ENCODE measurements around the gene SOX8. TPM values are rescaled to one million over a fixed set of nuclear protein-coding genes. Genes with fewer than 3 reads are reported as not detected.

Gene SOX8
- total and polyA plus RNA-seq, 7 experiments from 2014 or later = 0.07 to 5.4 (median 3.1) TPM

DNA sequence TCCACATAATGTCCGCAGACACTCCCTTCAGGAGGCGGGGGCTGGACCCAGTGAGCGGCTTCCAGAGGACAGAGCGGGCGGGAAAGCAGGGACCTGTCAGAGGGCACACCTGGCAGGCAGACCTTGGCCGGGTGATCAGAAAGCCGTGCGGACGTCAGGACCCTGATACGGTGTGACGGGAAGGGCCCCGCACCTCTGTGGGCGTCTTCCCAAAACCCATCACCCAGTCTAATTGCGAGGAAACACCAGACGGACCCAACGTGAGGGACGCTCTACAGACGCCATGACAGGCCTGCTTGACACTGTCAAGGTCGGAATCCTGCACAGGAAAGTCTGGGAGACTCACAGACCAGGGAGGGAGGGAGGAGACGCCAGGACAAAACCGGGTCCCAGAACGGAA is 19.2 kb upstream of the SOX8 start:
- H3K27ac Mint-ChIP-seq = no peak overlapping the region
- peaks cover 0 to 7% of the 10 kb centered on the region in 2 donors for H3K4me1 ChIP-seq (ENCODE audit: control insufficient read depth in 2 of 2, insufficient read depth in 2 of 2, low read length in 2 of 2)
- H3K36me3 ChIP-seq (ENCODE audit: control insufficient read depth in 2 of 3, insufficient read depth in 3 of 3, low read length in 3 of 3) = peaks cover 0 to 18% (median 0%) of the 10 kb centered on the region in 3 experiments
- H3K27me3 ChIP-seq (ENCODE audit: control insufficient read depth in 2 of 2, insufficient read depth in 2 of 2, low read length in 2 of 2) = no peaks in the 10 kb centered on the region
- H3K27me3 Mint-ChIP-seq = no peaks in the 10 kb centered on the region
- no peaks in the 10 kb centered on the region for H3K9me3 ChIP-seq (ENCODE audit: control insufficient read depth in 2 of 3, low read length in 3 of 3)
- no peak overlapping the region for H3K4me3 Mint-ChIP-seq
- ATAC-seq (no peak), DNase-seq (no peak)
- H3K4me1 Mint-ChIP-seq = peaks cover 24 to 49% (median 39%) of the 10 kb centered on the region in 7 donors
- no peak overlapping the region for H3K27ac ChIP-seq (ENCODE audit: low read depth, low read length)
- ChIA-PET POLR2A (no interaction called here), CTCF (no interaction called here)
- H3K36me3 Mint-ChIP-seq = peaks cover 14 to 21% (median 20%) of the 10 kb centered on the region in 5 donors
- H3K9me3 Mint-ChIP-seq = peaks cover 0 to 7% (median 0%) of the 10 kb centered on the region in 11 donors
- no peak overlapping the region for H3K4me3 ChIP-seq (ENCODE audit: low read length)
- intact Hi-C loops (cut with micrococcal nuclease) = loop anchor here in 1 of 2 donors (5.0 kb wide), 1 partner anchor 35 kb away; no protein-coding TSS in a partner anchor

DNA sequence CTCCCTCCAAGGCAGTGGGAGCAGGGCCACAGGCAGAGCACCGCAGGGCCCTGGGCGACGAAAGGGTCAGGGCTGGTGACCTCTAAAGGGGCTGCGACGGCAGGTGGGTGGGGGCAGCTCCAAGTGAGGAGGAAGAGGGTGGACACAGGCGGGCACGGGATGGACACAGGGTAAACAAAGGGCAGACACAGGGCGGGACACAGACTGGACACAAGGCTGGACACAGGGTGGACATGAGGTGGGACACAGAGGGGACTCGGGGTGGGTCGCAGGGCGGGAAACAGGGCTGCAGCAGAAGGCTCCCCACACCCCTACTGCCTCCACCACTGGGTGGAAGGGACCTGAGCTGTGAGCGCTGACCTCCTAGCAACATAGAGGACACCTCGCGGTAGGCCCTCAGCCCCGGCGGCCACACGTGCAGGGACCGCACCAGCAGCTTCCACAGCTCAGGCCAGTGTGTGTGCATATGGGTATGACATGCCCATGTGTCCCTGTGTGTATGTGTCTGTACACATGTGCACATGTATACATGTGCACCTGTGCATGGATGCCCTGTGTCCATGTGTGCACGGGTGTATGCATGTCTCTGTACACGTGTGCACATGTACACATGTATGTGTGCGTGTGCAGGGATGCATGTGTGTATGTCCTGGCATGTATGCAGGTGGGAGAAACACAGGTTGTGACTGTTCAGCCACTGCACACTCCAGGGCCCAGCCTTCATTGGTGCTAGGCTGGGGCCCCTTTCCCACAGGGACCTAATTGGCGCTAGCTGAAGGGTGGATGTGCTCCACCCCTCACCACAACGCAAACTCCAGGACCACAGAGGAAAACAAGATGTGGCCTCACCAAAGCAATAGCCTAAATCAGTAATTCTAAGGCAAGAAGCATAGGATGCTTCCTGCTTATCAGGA is 18.4 kb upstream of the SOX8 start:
- peak overlapping the region; percentile 45 for H3K27ac ChIP-seq (ENCODE audit: low read depth, low read length)
- H3K9me3 Mint-ChIP-seq = peaks cover 0 to 7% (median 0%) of the 10 kb centered on the region in 11 donors
- intact Hi-C loops (cut with micrococcal nuclease) = loop anchor here in 1 of 2 donors (5.0 kb wide), 1 partner anchor 34 kb away; no protein-coding TSS in a partner anchor
- peaks cover 24 to 51% (median 41%) of the 10 kb centered on the region in 7 donors for H3K4me1 Mint-ChIP-seq
- peaks cover 14 to 20% (median 20%) of the 10 kb centered on the region in 5 donors for H3K36me3 Mint-ChIP-seq
- DNase-seq = no peak
- peaks cover 0 to 26% (median 0%) of the 10 kb centered on the region in 3 experiments for H3K36me3 ChIP-seq (ENCODE audit: control insufficient read depth in 2 of 3, insufficient read depth in 3 of 3, low read length in 3 of 3)
- POLR2A ChIA-PET = interaction anchor here (0.7 to 3.3 kb wide), 3 partner anchors 18 to 34 kb away, joined by 4 to 34 read pairs (median 10); partner anchors contain the start of gene SOX8
- CTCF ChIA-PET = interaction anchor here (0.7 to 1.4 kb wide), 3 partner anchors 33 to 268 kb away, joined by 3 read pairs; no protein-coding TSS in a partner anchor
- peak overlapping the region in 8 of 9 donors; percentile 56 to 92 (median 77) for H3K27ac Mint-ChIP-seq
- H3K27me3 Mint-ChIP-seq = no peaks in the 10 kb centered on the region
- H3K4me3 Mint-ChIP-seq = peak overlapping the region; percentile 20 to 83 (median 74)
- peaks cover 0 to 7% of the 10 kb centered on the region in 2 donors for H3K4me1 ChIP-seq (ENCODE audit: control insufficient read depth in 2 of 2, insufficient read depth in 2 of 2, low read length in 2 of 2)
- no peak for ATAC-seq
- H3K9me3 ChIP-seq (ENCODE audit: control insufficient read depth in 2 of 3, low read length in 3 of 3) = no peaks in the 10 kb centered on the region
- H3K27me3 ChIP-seq (ENCODE audit: control insufficient read depth in 2 of 2, insufficient read depth in 2 of 2, low read length in 2 of 2) = no peaks in the 10 kb centered on the region
- no peak overlapping the region for H3K4me3 ChIP-seq (ENCODE audit: low read length)

DNA sequence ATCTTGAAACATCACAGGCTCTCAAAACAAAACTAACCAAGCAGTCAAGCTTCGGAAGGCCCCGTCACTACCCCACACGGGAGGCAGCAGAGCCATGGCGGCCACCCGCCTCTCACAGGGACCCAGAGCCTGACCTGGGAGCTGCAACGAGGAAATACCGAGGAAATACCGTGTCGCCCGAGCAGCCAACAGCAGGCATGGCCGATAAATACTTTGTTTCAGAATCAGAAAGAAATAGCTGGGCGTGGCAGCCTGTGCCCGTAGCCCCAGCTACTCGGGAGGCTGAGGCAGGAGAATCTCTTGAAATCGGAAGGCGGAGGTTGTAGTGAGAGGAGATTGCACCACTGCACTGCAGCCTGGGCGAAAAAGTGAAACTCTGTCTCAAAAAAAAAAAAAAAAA is 17.7 kb upstream of the SOX8 start:
- no peak overlapping the region for H3K4me3 ChIP-seq (ENCODE audit: low read length)
- ATAC-seq (no peak), DNase-seq (no peak)
- H3K4me1 ChIP-seq (ENCODE audit: control insufficient read depth in 2 of 2, insufficient read depth in 2 of 2, low read length in 2 of 2) = peaks cover 0 to 7% of the 10 kb centered on the region in 2 donors
- Mint-ChIP-seq H3K9me3 (peaks cover 0 to 7% (median 0%) of the 10 kb centered on the region in 11 donors), H3K27me3 (no peaks in the 10 kb centered on the region), H3K36me3 (peaks cover 14 to 22% (median 20%) of the 10 kb centered on the region in 5 donors), H3K4me1 (peaks cover 28 to 59% (median 47%) of the 10 kb centered on the region in 7 donors), H3K4me3 (peak overlapping the region; percentile 20 to 83 (median 74)), H3K27ac (peak overlapping the region; percentile 27 to 92 (median 71))
- ChIA-PET POLR2A (interaction anchor here (0.7 to 3.3 kb wide), 4 partner anchors 17 to 236 kb away, joined by 3 to 34 read pairs (median 7); partner anchors contain the start of gene SOX8), CTCF (interaction anchor here (0.7 to 1.4 kb wide), 3 partner anchors 32 to 268 kb away, joined by 3 read pairs; no protein-coding TSS in a partner anchor)
- intact Hi-C loops (cut with micrococcal nuclease) = loop anchor here in 1 of 2 donors (2.0 to 5.0 kb wide), 2 partner anchors 17 to 33 kb away; partner anchors contain the start of gene SOX8
- no peaks in the 10 kb centered on the region for H3K9me3 ChIP-seq (ENCODE audit: control insufficient read depth in 2 of 3, low read length in 3 of 3)
- no peaks in the 10 kb centered on the region for H3K27me3 ChIP-seq (ENCODE audit: control insufficient read depth in 2 of 2, insufficient read depth in 2 of 2, low read length in 2 of 2)
- peak overlapping the region; percentile 45 for H3K27ac ChIP-seq (ENCODE audit: low read depth, low read length)
- peaks cover 0 to 26% (median 0%) of the 10 kb centered on the region in 3 experiments for H3K36me3 ChIP-seq (ENCODE audit: control insufficient read depth in 2 of 3, insufficient read depth in 3 of 3, low read length in 3 of 3)

DNA sequence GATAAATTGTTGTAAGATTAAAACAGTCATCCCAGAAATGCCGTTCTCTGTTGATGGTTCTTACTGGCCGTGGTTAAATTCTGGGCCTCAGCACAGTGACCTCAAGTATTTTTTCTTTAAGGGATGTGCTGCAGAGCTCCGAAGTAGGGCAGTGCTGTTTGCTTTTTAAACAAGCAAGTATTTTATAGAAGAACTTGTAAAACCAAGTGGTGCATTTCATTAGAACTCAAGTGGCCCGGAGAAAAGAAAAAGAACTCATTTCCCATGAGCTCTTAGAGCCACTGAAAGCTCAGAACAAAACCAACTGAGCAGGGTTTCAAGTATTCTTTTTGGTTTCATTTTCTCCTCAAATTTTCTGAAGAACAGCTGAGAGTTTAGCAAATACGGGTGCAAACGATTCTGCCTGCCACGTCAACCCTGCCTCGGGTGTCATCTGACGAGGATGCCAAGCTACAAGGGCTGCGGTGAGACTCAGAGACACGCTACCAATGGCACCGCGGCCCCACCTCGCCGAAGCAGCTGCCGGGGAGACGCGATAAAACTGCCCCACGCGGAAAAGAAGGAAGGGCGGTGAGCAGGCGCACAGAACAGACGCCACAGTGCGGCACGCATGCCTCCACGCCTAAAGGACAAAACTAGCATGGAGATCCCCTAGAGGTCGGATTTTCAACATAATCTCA is 17.1 kb upstream of the SOX8 start:
- DNase-seq (peak in 6 of 9 donors; percentile 59 to 82 (median 72)), ATAC-seq (peak; percentile 96)
- intact Hi-C loops (cut with micrococcal nuclease) = loop anchor here in 1 of 2 donors (2.0 to 5.0 kb wide), 2 partner anchors 16 to 33 kb away; partner anchors contain the start of gene SOX8
- H3K4me3 Mint-ChIP-seq = peak overlapping the region; percentile 30 to 83 (median 74)
- Histone ChIP-seq H3K27ac (ENCODE audit: low read depth, low read length) (peak overlapping the region; percentile 69), H3K4me1 (ENCODE audit: control insufficient read depth in 2 of 2, insufficient read depth in 2 of 2, low read length in 2 of 2) (peaks cover under 1 to 10% of the 10 kb centered on the region in 2 donors), H3K27me3 (ENCODE audit: control insufficient read depth in 2 of 2, insufficient read depth in 2 of 2, low read length in 2 of 2) (no peaks in the 10 kb centered on the region), H3K4me3 (ENCODE audit: low read length) (no peak overlapping the region), H3K9me3 (ENCODE audit: control insufficient read depth in 2 of 3, low read length in 3 of 3) (no peaks in the 10 kb centered on the region), H3K36me3 (ENCODE audit: control insufficient read depth in 2 of 3, insufficient read depth in 3 of 3, low read length in 3 of 3) (peaks cover 0 to 26% (median 0%) of the 10 kb centered on the region in 3 experiments)
- H3K9me3 Mint-ChIP-seq = peaks cover 0 to 7% (median 0%) of the 10 kb centered on the region in 11 donors
- no peaks in the 10 kb centered on the region for H3K27me3 Mint-ChIP-seq
- ChIA-PET POLR2A (interaction anchor here (0.7 to 3.3 kb wide), 5 partner anchors 12 to 237 kb away, joined by 3 to 34 read pairs (median 4); partner anchors contain the start of gene SOX8), CTCF (interaction anchor here (0.7 to 1.4 kb wide), 3 partner anchors 31 to 269 kb away, joined by 3 read pairs; no protein-coding TSS in a partner anchor)
- peaks cover 14 to 22% (median 20%) of the 10 kb centered on the region in 5 donors for H3K36me3 Mint-ChIP-seq
- peaks cover 28 to 57% (median 48%) of the 10 kb centered on the region in 7 donors for H3K4me1 Mint-ChIP-seq
- peak overlapping the region; percentile 43 to 96 (median 87) for H3K27ac Mint-ChIP-seq

DNA sequence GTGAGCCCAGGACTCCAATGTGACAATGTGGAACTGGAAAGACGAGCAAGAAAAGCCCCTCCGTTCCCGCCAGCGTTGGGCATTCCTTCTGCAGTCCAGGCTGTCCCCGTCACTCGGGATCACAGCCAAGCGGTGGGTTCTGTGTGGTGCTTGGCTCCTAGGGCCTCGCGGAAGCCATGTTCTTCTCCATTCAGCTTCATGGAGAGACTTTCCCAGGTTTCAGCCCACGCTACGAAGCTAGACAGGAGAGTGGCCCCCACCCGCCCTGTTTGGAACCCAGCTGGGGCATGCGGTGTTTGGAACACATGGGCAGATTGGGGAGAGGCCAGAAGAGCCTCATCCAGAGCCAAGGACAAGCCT is 16.6 kb upstream of the SOX8 start:
- H3K4me1 ChIP-seq (ENCODE audit: control insufficient read depth in 2 of 2, insufficient read depth in 2 of 2, low read length in 2 of 2) = peaks cover 6 to 15% of the 10 kb centered on the region in 2 donors
- no peak overlapping the region for H3K4me3 ChIP-seq (ENCODE audit: low read length)
- CTCF ChIA-PET = interaction anchor here (1.4 kb wide), 1 partner anchor 32 kb away, joined by 3 read pairs; no protein-coding TSS in a partner anchor
- H3K27ac ChIP-seq (ENCODE audit: low read depth, low read length) = peak overlapping the region; percentile 69
- peak overlapping the region; percentile 56 to 96 (median 87) for H3K27ac Mint-ChIP-seq
- POLR2A ChIA-PET = interaction anchor here (0.8 to 3.3 kb wide), 2 partner anchors 12 to 16 kb away, joined by 4 to 34 read pairs; partner anchors contain the start of gene SOX8
- peaks cover 0 to 26% (median 0%) of the 10 kb centered on the region in 3 experiments for H3K36me3 ChIP-seq (ENCODE audit: control insufficient read depth in 2 of 3, insufficient read depth in 3 of 3, low read length in 3 of 3)
- ATAC-seq (no peak), DNase-seq (no peak)
- peaks cover 14 to 22% (median 20%) of the 10 kb centered on the region in 5 donors for H3K36me3 Mint-ChIP-seq
- intact Hi-C loops (cut with micrococcal nuclease) = loop anchor here in 1 of 2 donors (2.0 kb wide), 1 partner anchor 16 kb away; the partner anchor contains the start of gene SOX8
- peak overlapping the region; percentile 30 to 83 (median 74) for H3K4me3 Mint-ChIP-seq
- no peaks in the 10 kb centered on the region for H3K9me3 ChIP-seq (ENCODE audit: control insufficient read depth in 2 of 3, low read length in 3 of 3)
- no peaks in the 10 kb centered on the region for H3K27me3 Mint-ChIP-seq
- H3K9me3 Mint-ChIP-seq = peaks cover 0 to 7% (median 0%) of the 10 kb centered on the region in 11 donors
- H3K4me1 Mint-ChIP-seq = peaks cover 25 to 60% (median 49%) of the 10 kb centered on the region in 7 donors
- no peaks in the 10 kb centered on the region for H3K27me3 ChIP-seq (ENCODE audit: control insufficient read depth in 2 of 2, insufficient read depth in 2 of 2, low read length in 2 of 2)
